A172 (cell line): ENCODE data around the gene SACM1L. TPM values are rescaled to one million over a fixed set of nuclear protein-coding genes. Genes with fewer than 3 reads are reported as not detected.
A peak's percentile ranks its signal among the peaks of the same experiment; 100 is the strongest.

Experiments used
- DNase-seq: peaks from one replicate; pipeline ENCODE4 v3.0.0-alpha.2; 2015; ENCODE audit warnings: low spot score
- total RNA-seq: library from RNA; depleted of rRNA; stranded (reverse); fragments of >200 nt; shearing (Covaris generic); gene quantifications from 2 replicates; pipeline ENCODE4 v1.2.3, GENCODE V29; 2014; rRNA removed

SACM1L gene
- total RNA-seq, 1 experiment from 2014 or later = 31.2 TPM

DNA sequence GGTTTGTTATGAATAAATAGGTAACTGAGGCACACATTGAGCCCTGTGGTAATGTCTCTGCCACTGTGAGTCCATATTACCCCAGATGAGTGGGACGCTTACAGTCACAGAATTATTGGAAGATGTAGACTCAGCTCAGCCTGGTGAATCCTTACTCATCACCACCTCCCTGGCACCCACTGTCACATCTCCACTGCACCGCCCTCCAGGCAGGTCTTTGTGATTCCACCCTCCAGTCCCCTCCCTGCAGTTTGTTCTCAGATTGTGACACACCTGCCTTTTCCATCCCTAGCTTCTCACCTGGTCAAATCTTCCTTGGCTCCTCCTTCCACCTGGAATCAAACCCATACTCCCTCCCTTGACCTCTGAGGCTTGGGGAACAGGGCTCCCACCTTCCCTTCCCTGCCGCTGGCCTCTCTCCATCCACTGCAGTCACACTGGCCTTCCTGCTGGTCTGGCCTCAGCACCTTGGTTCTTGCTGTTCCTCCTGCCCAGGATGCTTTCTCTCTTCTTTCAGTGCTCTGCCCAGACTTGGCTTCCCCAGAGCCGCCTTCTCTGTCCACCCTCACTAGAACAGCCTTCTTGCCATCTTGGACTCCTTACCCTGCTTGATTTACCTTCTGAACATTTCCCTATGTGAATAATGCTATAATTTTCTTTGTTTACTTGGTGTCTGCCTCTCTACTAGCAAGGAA is 97.8 kb downstream of the SACM1L start:
- no peak for DNase-seq

DNA sequence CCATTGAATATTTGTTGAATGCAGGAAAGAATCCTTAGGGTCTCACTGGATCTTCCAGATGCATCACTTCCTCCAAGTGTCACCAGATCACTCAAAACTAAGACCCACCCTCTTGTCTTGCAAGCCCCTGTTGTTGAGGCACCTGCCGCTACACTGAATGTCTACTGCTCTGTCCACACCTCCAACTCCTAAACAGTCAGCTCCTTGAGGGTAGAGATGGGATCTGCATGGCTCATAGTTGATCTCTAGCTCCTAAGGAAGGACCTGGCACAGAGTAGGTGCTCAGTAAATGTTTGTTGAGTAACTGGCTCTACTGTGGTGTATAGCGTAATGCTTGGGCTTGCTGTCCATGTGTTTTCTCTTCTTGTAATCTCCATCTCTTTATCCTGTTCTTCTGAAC is 98.4 kb downstream of the SACM1L start:
- DNase-seq = no peak

DNA sequence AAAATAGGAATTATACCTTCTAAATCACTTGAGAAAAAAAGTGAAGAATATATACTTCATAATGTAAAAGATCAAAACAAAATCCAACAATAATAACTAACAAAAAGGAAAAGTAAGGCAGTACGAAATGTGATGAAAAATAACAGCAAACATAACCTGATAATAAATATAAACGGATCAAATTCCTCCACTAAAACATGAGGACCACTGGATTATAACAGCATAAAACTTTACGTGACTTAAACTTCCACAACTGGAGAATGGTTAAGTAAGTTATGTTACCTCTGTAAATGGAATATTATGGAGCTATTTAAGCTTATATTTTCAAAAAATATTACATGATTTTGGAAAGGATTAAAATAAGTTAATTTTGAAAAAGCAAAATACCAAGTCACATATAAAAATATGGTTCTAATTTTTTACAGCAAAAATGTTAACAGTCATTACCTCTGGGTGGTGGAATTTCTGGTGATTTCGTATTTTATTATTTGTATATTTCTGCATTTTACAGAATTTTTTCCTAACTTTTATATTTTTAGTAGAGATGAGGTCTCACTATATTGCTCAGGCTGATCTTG is 100.1 kb downstream of the SACM1L start:
- DNase-seq = no peak

DNA sequence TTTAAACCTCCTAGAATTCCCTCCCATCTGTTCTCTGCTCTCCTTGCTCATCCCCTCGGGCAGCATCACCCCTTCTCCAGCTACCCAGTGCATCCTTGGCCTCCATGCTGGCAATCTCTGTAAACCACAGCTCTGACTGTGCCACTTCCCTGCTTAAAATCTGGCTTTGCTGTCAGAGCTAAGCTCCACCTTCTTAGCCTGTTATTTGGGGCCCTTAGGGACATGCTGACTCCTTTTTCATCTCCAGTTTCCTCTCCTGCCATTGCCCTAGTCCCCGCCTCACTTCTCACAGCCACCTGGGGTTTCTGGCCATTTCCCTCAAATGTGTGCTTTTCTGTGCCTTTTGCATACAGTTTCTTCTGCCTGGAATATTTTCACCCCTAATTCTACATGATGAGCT is 101.4 kb downstream of the SACM1L start:
- no peak for DNase-seq

DNA sequence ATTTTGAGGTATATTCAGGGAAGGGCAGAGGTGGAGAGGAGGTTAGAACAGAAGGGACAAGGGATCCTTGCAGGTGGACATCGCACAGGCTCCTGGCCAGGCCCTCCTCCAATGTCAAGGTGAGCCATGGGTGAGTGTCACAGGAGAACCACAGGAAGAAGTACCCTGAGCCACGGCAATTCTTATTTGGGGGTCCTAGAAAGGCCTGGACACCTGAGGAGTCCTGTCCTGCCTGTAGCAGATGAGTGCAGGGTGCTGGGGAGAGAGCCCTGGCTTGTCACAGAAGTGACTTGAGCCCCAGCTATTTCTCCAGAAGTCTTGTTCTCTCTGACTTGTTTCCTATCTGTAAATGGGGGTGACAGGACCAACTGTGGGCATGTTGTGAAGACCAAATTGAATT is 102.8 kb downstream of the SACM1L start:
- DNase-seq = no peak

DNA sequence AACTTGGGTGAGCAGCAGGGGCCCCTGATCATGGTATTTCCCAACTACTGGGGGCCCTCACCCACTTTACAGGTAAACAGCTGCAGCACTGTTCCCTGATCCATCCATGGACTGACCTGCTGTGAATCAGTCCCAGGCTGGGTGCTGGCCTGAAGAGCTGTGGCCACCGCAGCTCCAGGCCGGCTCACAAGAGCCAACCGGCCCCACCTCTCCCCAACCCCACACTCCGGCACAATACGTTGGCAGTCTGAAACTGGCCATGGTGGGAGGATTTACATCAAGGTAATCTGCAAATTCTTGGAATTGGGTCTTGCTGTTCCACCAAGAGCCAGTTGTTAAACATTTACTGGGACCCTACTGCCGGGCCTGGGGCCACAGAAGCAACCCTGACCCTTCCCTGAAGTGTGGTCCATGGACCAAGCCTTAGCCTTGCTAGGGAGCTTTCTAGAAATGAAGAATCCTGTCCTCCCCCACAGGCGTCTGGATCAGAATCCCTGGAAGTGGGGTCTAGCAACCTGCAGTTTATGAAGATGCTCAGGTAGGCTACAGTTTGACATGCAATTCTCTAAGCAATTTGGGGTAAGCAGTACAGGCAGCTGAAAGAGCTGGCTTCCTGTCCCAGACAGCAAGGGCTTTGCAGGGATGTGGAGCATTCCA is 103.4 kb downstream of the SACM1L start:
- no peak for DNase-seq

DNA sequence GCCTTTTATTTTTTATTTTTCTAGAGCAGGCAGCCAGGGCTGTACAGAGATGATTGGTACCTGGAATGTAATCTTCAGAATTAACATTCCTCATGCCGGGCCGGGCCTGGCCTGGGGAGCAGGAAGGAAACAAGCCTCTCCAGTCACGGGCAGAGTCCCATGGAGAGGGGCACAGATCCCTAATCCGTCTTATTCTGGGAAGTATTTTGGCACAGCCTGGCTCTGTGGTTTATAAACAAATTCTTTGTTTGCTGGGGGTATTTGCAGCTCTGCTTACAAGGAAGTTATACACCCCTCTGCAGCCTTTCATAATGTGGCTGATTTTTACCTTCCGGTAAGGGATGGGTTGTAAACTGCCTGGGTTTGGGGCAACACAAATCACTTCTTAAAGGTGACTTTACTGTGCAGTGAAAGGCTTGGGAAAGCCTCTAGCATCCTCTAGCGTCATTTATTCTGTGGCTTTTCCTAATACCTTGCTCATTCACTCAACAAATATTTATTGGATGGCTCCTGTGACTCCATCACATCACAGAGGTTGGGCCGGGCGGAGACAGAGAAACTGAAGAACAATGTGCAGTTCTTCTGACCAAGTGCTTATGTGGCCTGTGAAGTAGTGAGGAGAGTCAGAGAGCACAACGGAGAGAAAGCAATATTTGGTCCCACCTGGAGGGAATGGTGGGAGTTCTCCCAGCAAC is 104.4 kb downstream of the SACM1L start:
- peak; percentile 23 for DNase-seq

DNA sequence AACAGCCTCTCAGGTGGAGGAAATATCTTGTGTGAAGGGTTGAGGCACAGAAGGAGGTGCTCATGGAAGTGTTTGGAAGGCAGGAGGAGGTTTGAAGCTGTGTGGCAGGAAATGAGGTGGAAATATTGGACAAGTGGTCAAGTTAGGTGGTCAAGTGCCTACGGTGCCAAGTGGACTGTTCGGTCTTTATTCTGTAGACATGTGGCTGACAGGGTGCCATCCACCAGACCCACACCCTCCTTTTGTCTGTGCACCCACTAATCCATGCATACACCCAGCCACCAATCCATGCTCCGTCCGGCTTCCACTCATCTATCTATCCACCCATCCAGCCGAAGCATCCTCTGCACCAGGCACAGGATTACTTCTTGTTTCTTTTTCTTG is 105.0 kb downstream of the SACM1L start:
- no peak for DNase-seq

DNA sequence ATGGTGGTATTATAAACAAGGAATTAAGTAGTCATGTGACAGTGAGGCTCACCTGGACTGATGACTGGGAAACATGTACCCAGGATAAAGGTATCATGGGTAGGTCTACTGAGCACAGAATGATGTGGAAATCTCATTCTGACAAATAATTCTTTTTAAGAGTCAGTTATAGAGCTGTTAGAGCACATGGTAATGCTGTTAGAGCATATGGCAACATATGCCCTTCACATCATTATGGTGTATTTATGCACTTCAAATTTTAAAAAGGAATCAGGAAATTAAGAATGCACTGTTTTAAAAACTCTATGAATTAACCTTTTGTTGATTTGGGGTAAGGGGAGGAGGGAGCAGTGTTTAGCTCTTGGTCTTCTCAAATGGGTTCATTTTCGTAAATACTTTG is 105.5 kb downstream of the SACM1L start:
- DNase-seq = no peak

Other genes with a start within 250 kb of the SACM1L start
- gene LIMD1, start 94.6 kb upstream of the SACM1L start, total RNA-seq = 8.7 TPM in 2 replicates
- gene SLC6A20, start 107.1 kb downstream of the SACM1L start, total RNA-seq = not detected in 2 replicates
- 14.9 and 20.3 TPM in 2 replicates for gene LZTFL1, start 152.7 kb downstream of the SACM1L start, total RNA-seq
- gene CCR9, start 197.1 kb downstream of the SACM1L start, total RNA-seq = not detected in 2 replicates